ENCODE measurements around the gene TAP2. TPM values are rescaled to one million over a fixed set of nuclear protein-coding genes. Genes with fewer than 3 reads are reported as not detected.

The TAP2 gene
- total and polyA plus RNA-seq, 2 experiments from 2014 or later = 2.1 to 2.6 TPM

GRCh38 chr6:32853541-32854375, 15.2 kb upstream of the TAP2 start, which contains the start of the genes PSMB9 and TAP1:
Gene PSMB9, plus strand, starts transcription at chr6:32854192. Its CDS starts 38 bp downstream, at chr6:32854230.
Gene TAP1, minus strand, starts transcription at chr6:32853704. Its CDS starts 68 bp downstream, at chr6:32853636.
- Histone ChIP-seq H3K4me1 (ENCODE audit: low read depth) (peaks cover 13% of the 10 kb centered on the region), H3K4me3 (peak within 1 kb of the TSS; percentile 56), H3K36me3 (no peaks in the 10 kb centered on the region), H3K27ac (no peak within 1 kb of the TSS), H3K27me3 (peaks cover 89% of the 10 kb centered on the region), H3K9me3 (ENCODE audit: low read depth) (no peaks in the 10 kb centered on the region)
- TF ChIP-seq CTCF (IDR thresholded peaks at IDR 0.05; ENCODE audit: low read depth, low read length) = peak; percentile 80
- DNase-seq (ENCODE audit: low read depth in 1 of 2, low spot score in 1 of 2) = peak; percentile 93 to 94

- no peak for TF ChIP-seq CTCF (IDR thresholded peaks at IDR 0.05; ENCODE audit: low read depth, low read length)
- no peak overlapping the region for H3K27ac ChIP-seq
- H3K4me3 ChIP-seq = peak overlapping the region; percentile 56
- H3K4me1 ChIP-seq (ENCODE audit: low read depth) = peaks cover 9% of the 10 kb centered on the region
- peak; percentile 24 to 45 for DNase-seq (ENCODE audit: low read depth in 1 of 2, low spot score in 1 of 2)
- no peaks in the 10 kb centered on the region for H3K36me3 ChIP-seq
- peaks cover 93% of the 10 kb centered on the region for H3K27me3 ChIP-seq
- H3K9me3 ChIP-seq (ENCODE audit: low read depth) = no peaks in the 10 kb centered on the region
These were observed 14.5 kb upstream of the TAP2 start for GRCh38 chr6:32852844-32853540.

- H3K36me3 ChIP-seq = no peaks in the 10 kb centered on the region
- no peak overlapping the region for H3K4me3 ChIP-seq
- H3K9me3 ChIP-seq (ENCODE audit: low read depth) = no peaks in the 10 kb centered on the region
- peak in 1 of 2 donors; percentile 15 for DNase-seq (ENCODE audit: low read depth in 1 of 2, low spot score in 1 of 2)
- TF ChIP-seq CTCF (IDR thresholded peaks at IDR 0.05; ENCODE audit: low read depth, low read length) = no peak
- H3K4me1 ChIP-seq (ENCODE audit: low read depth) = peaks cover 1% of the 10 kb centered on the region
- peaks cover 94% of the 10 kb centered on the region for H3K27me3 ChIP-seq
- H3K27ac ChIP-seq = no peak overlapping the region
These were observed 13.7 kb upstream of the TAP2 start for GRCh38 chr6:32852018-32852843.

GRCh38 chr6:32851025-32851424, 12.5 kb upstream of the TAP2 start:
- Histone ChIP-seq H3K4me1 (ENCODE audit: low read depth) (no peaks in the 10 kb centered on the region), H3K27me3 (peaks cover 94% of the 10 kb centered on the region), H3K27ac (no peak overlapping the region), H3K9me3 (ENCODE audit: low read depth) (no peaks in the 10 kb centered on the region), H3K4me3 (no peak overlapping the region), H3K36me3 (no peaks in the 10 kb centered on the region)
- no peak for TF ChIP-seq CTCF (IDR thresholded peaks at IDR 0.05; ENCODE audit: low read depth, low read length)
- no peak for DNase-seq (ENCODE audit: low read depth in 1 of 2, low spot score in 1 of 2)

- H3K4me3 ChIP-seq = no peak overlapping the region
- H3K4me1 ChIP-seq (ENCODE audit: low read depth) = no peaks in the 10 kb centered on the region
- no peaks in the 10 kb centered on the region for H3K36me3 ChIP-seq
- H3K9me3 ChIP-seq (ENCODE audit: low read depth) = no peaks in the 10 kb centered on the region
- TF ChIP-seq CTCF (IDR thresholded peaks at IDR 0.05; ENCODE audit: low read depth, low read length) = no peak
- no peak overlapping the region for H3K27ac ChIP-seq
- H3K27me3 ChIP-seq = peaks cover 92% of the 10 kb centered on the region
- no peak for DNase-seq (ENCODE audit: low read depth in 1 of 2, low spot score in 1 of 2)
These were observed 10.6 kb upstream of the TAP2 start for GRCh38 chr6:32849126-32849525.

All from cardiac muscle cell (in vitro differentiated cells and primary cell).